Skin epidermis (tissue), 12 donors: ENCODE data around the gene TLE3.
"Not testable (repeated sequence)": the region's sequence is repeated elsewhere in the genome, so short reads cannot be mapped to it uniquely, and the experiment has no call there.

ENCODE experiments used
- H3K27ac ChIP-seq, 21 experiments: fragments of 200-600 bp; sonication (generic) in 11 of 21; one replicate each; pipeline ENCODE4 v1.5.0; 2020; ENCODE audit warnings: mild to moderate bottlenecking in 3 of 21, inconsistent platforms in 2 of 21, moderate library complexity in 2 of 21
- H3K4me3 ChIP-seq, 7 experiments: fragments of 200-600 bp; sonication (generic) in 2 of 7; one replicate each; pipeline ENCODE4 v1.5.0; 2020; ENCODE audit warnings: inconsistent platforms in 2 of 7, mild to moderate bottlenecking in 2 of 7, moderate library complexity in 1 of 7

The TLE3 gene

GRCh38 chr15:70127770-70128413, 30.2 kb upstream of the TLE3 start:
- no peak overlapping the region for H3K27ac ChIP-seq

GRCh38 chr15:70127288-70127746, 29.6 kb upstream of the TLE3 start:
- no peak overlapping the region for H3K4me3 ChIP-seq
- no peak overlapping the region for H3K27ac ChIP-seq

More at GRCh38 chr15:70127770-70128413, 30.2 kb upstream of the TLE3 start:
- H3K4me3 ChIP-seq: no peak overlapping the region

GRCh38 chr15:70126362-70126761, 28.6 kb upstream of the TLE3 start:
- H3K4me3 ChIP-seq: no peak overlapping the region

DNA sequence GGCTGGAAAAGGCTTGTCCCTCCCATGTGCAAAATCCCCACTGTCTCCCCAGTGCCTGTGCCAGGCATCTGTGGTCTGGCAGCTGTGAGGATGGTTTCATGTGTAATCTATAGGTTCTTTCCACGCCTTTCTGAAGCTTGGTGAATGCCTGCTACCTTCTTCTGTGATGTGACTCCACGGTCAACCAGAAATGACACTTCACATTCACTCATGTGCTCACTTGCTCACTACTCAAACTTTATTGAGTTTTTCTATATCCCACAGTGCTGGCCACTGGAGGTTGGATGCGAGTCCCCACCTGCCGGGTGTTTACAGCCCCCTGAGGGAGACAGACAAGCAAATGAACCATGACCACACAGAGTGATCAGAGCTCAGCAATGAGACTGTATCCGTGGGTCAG, 27.9 kb upstream of the TLE3 start:
- no peak overlapping the region for H3K27ac ChIP-seq
- no peak overlapping the region for H3K4me3 ChIP-seq

More at GRCh38 chr15:70126362-70126761, 28.6 kb upstream of the TLE3 start:
- H3K27ac ChIP-seq: no peak overlapping the region

DNA sequence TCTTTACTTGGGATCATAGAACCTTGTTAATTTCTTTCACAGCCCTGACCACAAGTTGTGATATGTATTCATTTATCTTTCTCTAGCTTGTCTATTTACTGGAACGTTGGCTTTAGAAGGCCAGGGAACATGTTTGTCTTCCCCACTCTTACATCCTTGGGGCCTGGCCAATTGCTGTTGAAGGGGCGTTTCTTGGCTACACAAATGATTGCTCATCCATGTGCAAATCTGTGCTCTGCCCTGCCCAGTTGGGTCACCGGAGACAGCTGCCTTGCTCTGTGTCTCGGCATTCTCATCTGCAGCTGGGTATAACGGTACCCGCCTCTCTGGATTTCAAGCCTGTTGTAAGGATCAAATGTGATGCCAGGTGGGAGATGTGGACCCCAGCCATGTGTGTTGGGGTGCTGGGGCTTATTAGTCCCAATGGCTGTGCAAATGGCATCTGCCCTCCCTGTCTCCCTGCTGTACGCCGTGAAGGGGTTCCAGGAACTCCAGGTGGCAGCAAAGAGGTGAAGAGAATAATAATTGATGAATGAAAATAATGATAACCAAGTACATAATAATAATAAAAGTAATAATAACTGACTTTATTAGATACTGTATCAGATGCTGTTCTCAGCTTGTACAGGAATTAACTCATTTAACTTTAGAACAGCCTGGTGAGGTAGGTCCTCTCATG, 24.0 kb upstream of the TLE3 start:
- Histone ChIP-seq H3K27ac (peak overlapping the region in 1 of 21 experiments; percentile 40), H3K4me3 (no peak overlapping the region)

GRCh38 chr15:70120958-70121623, 23.4 kb upstream of the TLE3 start:
- peak overlapping the region in 2 of 21 experiments; percentile 2 to 40 for H3K27ac ChIP-seq
- H3K4me3 ChIP-seq: no peak overlapping the region

DNA sequence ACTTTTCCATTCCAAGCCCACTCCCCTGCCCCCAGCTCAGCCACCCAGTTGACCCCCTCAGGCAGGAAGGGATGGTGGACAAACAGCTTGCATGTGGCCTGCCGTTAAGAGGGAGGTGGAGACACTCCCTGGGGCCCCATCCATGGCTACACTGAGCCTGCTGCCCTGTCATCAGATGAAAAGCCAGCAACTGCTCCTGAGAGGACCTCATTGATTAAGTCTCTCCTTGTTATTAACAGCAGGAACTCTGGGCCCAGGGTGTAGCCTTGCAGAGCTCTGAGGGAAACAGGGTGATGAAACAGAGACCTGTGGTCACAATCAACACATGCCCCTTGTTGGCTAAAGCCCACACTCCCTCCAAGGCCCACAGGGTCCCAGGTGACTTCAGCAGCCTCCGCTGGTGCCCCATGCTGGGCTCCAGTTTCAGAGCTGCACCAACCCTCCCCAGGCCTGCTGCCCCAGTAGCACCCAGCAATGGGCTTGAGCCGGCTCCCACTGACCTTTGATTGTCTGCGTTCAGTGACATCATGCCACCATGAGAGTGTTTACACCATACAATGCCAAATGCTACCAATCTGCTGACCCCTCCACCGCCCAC, 22.3 kb upstream of the TLE3 start:
- Histone ChIP-seq H3K27ac (no peak overlapping the region), H3K4me3 (no peak overlapping the region)

DNA sequence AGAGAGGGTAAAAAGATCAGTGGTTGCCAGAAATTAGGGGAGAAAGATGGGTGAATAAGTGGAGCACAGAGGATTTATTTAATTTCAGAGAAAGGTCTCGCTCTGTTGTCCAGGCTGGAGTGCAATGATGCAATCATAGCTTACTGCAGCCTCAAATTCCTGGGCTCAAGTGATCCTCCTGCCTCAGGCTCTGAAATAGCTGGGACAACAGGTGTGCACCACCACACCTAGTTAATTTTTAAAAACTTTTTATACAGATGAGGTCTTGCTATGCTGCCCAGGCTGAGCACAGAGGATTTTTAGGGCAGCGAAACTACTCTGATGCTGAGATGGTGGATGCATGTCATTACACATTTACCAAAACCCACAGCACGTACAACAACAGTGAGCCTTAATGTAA, 20.9 kb upstream of the TLE3 start:
- no peak overlapping the region for H3K4me3 ChIP-seq
- no peak overlapping the region for H3K27ac ChIP-seq

GRCh38 chr15:70116317-70116716, 18.6 kb upstream of the TLE3 start:
- H3K27ac ChIP-seq: no peak overlapping the region
- H3K4me3 ChIP-seq: no peak overlapping the region

- H3K27ac ChIP-seq: no peak overlapping the region
- H3K4me3 ChIP-seq: no peak overlapping the region
These were observed 16.5 kb upstream of the TLE3 start for GRCh38 chr15:70114221-70114620.

- no peak overlapping the region for H3K4me3 ChIP-seq
- H3K27ac ChIP-seq: no peak overlapping the region
These were observed 15.6 kb upstream of the TLE3 start for GRCh38 chr15:70113304-70113700.

GRCh38 chr15:70112572-70113303, 15.0 kb upstream of the TLE3 start:
- H3K27ac ChIP-seq, H3K4me3 ChIP-seq: not testable (repeated sequence)

DNA sequence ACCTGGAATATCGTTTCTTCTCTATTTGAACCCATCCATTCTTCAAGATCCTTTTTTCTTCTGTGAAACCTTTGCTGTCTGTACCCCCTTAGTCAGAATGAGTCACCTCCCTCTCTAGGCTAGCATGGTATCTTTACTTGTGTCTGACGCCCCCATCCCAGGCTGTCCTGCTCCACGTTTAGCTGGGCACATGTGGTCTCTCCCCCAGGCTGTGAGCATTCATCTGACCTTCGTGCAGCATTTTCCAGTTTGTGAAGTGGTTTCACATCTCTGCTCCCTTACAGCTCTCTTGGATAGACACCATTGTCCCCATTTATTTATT, 14.3 kb upstream of the TLE3 start:
- Histone ChIP-seq H3K27ac (peak overlapping the region in 13 of 21 experiments; percentile 29 to 82 (median 67)), H3K4me3 (no peak overlapping the region)

GRCh38 chr15:70111203-70112073, 13.7 kb upstream of the TLE3 start:
- Histone ChIP-seq H3K4me3 (no peak overlapping the region), H3K27ac (peak overlapping the region in 17 of 21 experiments; percentile 16 to 82 (median 65))

DNA sequence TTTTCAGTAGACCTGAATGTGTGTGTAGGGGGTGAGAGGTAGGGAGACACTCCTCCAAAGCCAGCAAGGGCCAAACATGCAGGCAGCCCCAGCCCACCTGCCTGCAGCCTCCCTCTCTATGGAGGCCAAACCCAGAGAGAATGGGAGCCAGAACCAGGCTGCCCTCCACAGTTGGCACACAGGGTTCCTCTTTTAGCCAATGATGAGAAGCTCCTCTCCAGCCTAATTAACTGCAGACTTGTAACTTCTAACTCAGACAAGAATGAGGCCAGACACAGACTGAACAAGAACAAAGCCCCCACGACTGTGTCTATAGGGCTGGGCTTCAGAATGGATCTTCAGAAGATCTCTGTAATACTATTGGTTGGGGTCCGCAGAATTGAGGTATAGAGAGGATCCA, 12.3 kb upstream of the TLE3 start:
- no peak overlapping the region for H3K27ac ChIP-seq
- H3K4me3 ChIP-seq: no peak overlapping the region

DNA sequence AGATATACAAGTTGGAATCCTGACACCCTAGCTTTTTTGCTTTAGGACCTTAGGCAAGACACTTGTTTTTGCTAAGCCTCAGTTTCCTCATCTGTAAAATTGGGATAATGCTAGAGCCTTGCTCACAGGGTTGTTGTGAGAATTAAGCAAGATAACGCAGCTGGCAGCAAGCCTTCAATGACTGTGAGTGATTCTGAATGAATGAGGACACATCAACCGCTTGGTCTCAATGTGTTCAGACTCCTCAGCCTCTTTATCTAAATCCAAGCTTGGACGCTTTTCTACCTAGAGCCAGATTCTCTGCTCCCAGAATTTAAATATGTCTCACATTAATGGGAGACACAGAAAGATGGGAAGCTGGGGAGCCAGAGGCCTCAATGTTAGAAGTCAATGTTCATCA, 11.8 kb upstream of the TLE3 start:
- no peak overlapping the region for H3K27ac ChIP-seq
- no peak overlapping the region for H3K4me3 ChIP-seq

DNA sequence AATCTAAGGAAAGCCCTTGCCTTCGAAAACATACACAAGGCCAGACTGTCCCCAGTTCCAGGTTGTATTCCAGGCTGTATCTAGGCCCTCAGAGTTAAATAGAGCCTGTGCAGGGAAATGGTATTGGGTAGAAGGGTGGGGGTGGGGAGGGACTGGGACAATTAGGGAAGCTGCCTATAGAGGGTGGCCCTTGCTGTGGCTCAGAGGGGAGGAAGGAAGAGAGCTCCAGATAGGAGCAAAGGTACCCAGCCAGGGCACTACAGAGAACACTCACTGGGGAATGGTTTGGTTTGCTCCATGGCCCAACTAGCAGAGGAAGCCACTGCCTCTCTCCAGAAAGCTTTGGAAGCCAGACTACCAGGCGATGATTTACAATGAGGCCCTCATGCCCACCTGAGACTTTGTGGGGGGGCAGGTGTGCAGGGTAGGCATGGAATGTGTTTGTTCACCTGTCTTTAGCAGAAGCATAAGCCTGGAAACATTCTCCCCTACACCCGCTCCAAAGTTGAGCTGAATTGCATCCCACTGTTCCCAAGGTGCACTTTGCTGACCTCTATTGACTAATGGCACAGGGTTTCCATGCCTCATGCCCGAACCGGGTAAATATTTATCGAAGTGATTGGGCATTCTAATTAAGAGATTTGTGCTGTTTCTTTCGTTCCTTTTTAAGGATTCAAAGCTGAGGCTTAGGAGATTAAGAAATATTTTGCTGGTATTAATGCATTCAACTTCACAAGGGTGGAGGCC, 6.3 kb upstream of the TLE3 start:
- Histone ChIP-seq H3K4me3 (no peak overlapping the region), H3K27ac (no peak overlapping the region)

DNA sequence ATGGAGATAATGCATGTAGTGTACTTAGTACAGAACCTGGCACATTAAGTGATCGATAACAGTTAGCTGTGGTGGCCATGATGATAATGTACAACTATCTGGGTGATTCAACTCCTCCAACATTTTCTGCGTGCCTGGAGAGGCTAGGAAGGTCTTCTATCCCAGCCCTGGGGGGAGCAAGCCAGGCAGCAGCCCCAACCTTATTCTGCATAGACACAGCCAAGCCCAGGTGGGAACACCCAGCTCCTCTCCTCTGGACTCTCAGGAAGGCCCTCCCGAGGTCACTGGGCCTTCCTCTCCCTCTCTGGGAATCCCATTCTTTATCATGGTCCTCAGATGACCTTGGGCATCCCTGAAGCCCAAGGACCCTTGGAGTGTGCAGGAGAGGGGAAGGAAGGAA, 5.1 kb upstream of the TLE3 start:
- H3K4me3 ChIP-seq: no peak overlapping the region
- H3K27ac ChIP-seq: no peak overlapping the region
